H1 (cell line): ENCODE measurements around the gene CDPF1. TPM values are rescaled to one million over a fixed set of nuclear protein-coding genes. Genes with fewer than 3 reads are reported as not detected.

ENCODE experiments used
- CTCF ChIA-PET: fragments of 300-600 bp; sonication (Branson Sonifier 250); formaldehyde crosslinking; loops from one replicate; lab custom pipeline; 2021; ENCODE audit not compliant: partially characterized antibody; lab: Charles Lee
- POLR2A ChIA-PET: fragments of 300-600 bp; sonication (Branson Sonifier 250); formaldehyde crosslinking; loops from one replicate; lab custom pipeline; 2021; ENCODE audit warnings: inconsistent platforms; ENCODE audit not compliant: partially characterized antibody; lab: Charles Lee
- DNase-seq, 2 experiments: peaks; one replicate each; pipeline versions ENCODE4 v3.0.0 to v3.0.0-alpha.2; 2010 to 2022; ENCODE audit warnings: low spot score in 2 of 2, low read depth in 1 of 2, mixed read lengths in 1 of 2
- FAIRE-seq: peaks from 2 replicates; lab custom pipeline; 2011; peaks lifted over from hg19 to GRCh38; lab: Jason Lieb, UNC
- H2AFZ ChIP-seq: 2 replicates; pipeline ENCODE4 v1.8.1; 2012; ENCODE audit warnings: low read length, inconsistent platforms
- H2AK5ac ChIP-seq: 2 replicates; pipeline ENCODE4 v1.6.1; 2013; ENCODE audit warnings: low read depth, low read length
- H2BK120ac ChIP-seq: replicated peaks from 2 replicates; pipeline ENCODE3; 2013; ENCODE audit warnings: low read depth, low read length, inconsistent platforms
- H2BK12ac ChIP-seq: 2 replicates; pipeline ENCODE4 v1.6.1; 2013; ENCODE audit warnings: low read depth, low read length
- H2BK15ac ChIP-seq: 2 replicates; pipeline ENCODE4 v1.6.1; 2013; ENCODE audit warnings: low read length
- H2BK20ac ChIP-seq: 2 replicates; pipeline ENCODE4 v1.6.1; 2013; ENCODE audit warnings: low read length
- H2BK5ac ChIP-seq: 2 replicates; pipeline ENCODE4 v1.6.1; 2013; ENCODE audit warnings: low read depth, low read length
- H3K14ac ChIP-seq: 2 replicates; pipeline ENCODE4 v1.6.1; 2013; ENCODE audit warnings: inconsistent platforms; ENCODE audit not compliant: insufficient read length
- H3K18ac ChIP-seq: 2 replicates; pipeline ENCODE4 v1.6.1; 2013; ENCODE audit warnings: low read length; ENCODE audit errors: extremely low read depth
- H3K23ac ChIP-seq: 2 replicates; pipeline ENCODE4 v1.6.1; 2013; ENCODE audit warnings: inconsistent platforms; ENCODE audit not compliant: insufficient read length
- H3K23me2 ChIP-seq: 2 replicates; pipeline ENCODE4 v1.6.1; 2013; ENCODE audit warnings: low read depth, low read length
- H3K27ac ChIP-seq: 2 replicates; pipeline ENCODE4 v1.6.1; 2011; ENCODE audit warnings: low read depth, low read length, inconsistent platforms
- H3K27me3 ChIP-seq, 4 experiments: replicated peaks in 1 of 4; 1 replicate in 1 of 4; 2 replicates in 3 of 4; pipeline versions ENCODE4 v1.6.1 to v1.8.1; 2011 to 2013; ENCODE audit warnings: low read length in 3 of 4, mild to moderate bottlenecking in 3 of 4, inconsistent platforms in 2 of 4, mixed read lengths in 2 of 4, moderate library complexity in 1 of 4; ENCODE audit not compliant: control insufficient read depth in 3 of 4, insufficient read depth in 3 of 4; ENCODE audit errors: extremely low read depth in 1 of 4
- H3K36me3 ChIP-seq, 4 experiments: 2 replicates each; pipeline versions ENCODE4 v1.6.1 to v1.8.1; 2011 to 2013; ENCODE audit warnings: mild to moderate bottlenecking in 4 of 4, low read length in 3 of 4, moderate library complexity in 2 of 4, control low read depth in 1 of 4, inconsistent platforms in 1 of 4; ENCODE audit not compliant: insufficient read depth in 4 of 4, control insufficient read depth in 2 of 4
- H3K4ac ChIP-seq: replicated peaks from 2 replicates; pipeline ENCODE3; 2013; ENCODE audit warnings: low read length, low read depth, mixed read lengths, inconsistent platforms; ENCODE audit not compliant: insufficient read length
- H3K4me1 ChIP-seq, 4 experiments: replicated peaks in 1 of 4; 1 replicate in 1 of 4; 2 replicates in 3 of 4; pipeline versions ENCODE4 v1.6.1 to v1.8.1; 2011 to 2013; ENCODE audit warnings: low read length in 3 of 4, inconsistent platforms in 2 of 4, mixed read lengths in 1 of 4; ENCODE audit not compliant: insufficient read depth in 4 of 4, control insufficient read depth in 3 of 4
- H3K4me2 ChIP-seq, 2 experiments: 2 replicates each; pipeline versions ENCODE4 v1.6.1 to v1.8.1; 2011 to 2013; ENCODE audit warnings: low read depth in 2 of 2, low read length in 2 of 2, control low read depth in 1 of 2, inconsistent platforms in 1 of 2, mild to moderate bottlenecking in 1 of 2; ENCODE audit not compliant: insufficient read depth in 1 of 2
- H3K4me3 ChIP-seq, 4 experiments: fragments of 200-600, 300-600 bp in 1 of 4; sonication (generic), shearing (Covaris generic), sonication (Bioruptor Twin) in 1 of 4; 2 replicates each; pipeline versions ENCODE4 v1.5.1 to v1.8.1; 2011 to 2016; ENCODE audit warnings: low read length in 4 of 4, low read depth in 3 of 4, control low read depth in 2 of 4, inconsistent platforms in 2 of 4, mild to moderate bottlenecking in 2 of 4, mixed read lengths in 1 of 4, moderate library complexity in 1 of 4; ENCODE audit not compliant: insufficient read depth in 2 of 4; ENCODE audit errors: extremely low read depth in 1 of 4
- H3K56ac ChIP-seq: replicated peaks from 2 replicates; pipeline ENCODE3; 2013; ENCODE audit warnings: low read depth, mild to moderate bottlenecking, mixed read lengths, low read length, inconsistent platforms; ENCODE audit not compliant: insufficient read length
- H3K79me1 ChIP-seq: 2 replicates; pipeline ENCODE4 v1.6.1; 2013; ENCODE audit warnings: low read depth, low read length, control low read depth
- H3K79me2 ChIP-seq, 2 experiments: 2 replicates each; pipeline versions ENCODE4 v1.6.1 to v1.8.1; 2012 to 2013; ENCODE audit warnings: low read length in 2 of 2, mild to moderate bottlenecking in 2 of 2, inconsistent platforms in 1 of 2; ENCODE audit not compliant: insufficient read depth in 2 of 2, control insufficient read depth in 1 of 2
- H3K9ac ChIP-seq, 4 experiments: replicated peaks in 1 of 4; 1 replicate in 1 of 4; 2 replicates in 3 of 4; pipeline versions ENCODE4 v1.6.1 to v1.8.1; 2011 to 2013; ENCODE audit warnings: low read depth in 3 of 4, low read length in 3 of 4, control low read depth in 2 of 4, mild to moderate bottlenecking in 2 of 4, moderate library complexity in 2 of 4, inconsistent platforms in 1 of 4; ENCODE audit errors: extremely low read depth in 1 of 4
- H3K9me3 ChIP-seq, 2 experiments: 2 replicates each; pipeline versions ENCODE4 v1.6.1 to v1.8.1; 2012 to 2013; ENCODE audit warnings: mild to moderate bottlenecking in 2 of 2, moderate library complexity in 2 of 2, control low read depth in 1 of 2, inconsistent platforms in 1 of 2, low read depth in 1 of 2, low read length in 1 of 2, mixed read lengths in 1 of 2; ENCODE audit not compliant: insufficient read depth in 2 of 2
- H4K20me1 ChIP-seq, 2 experiments: replicated peaks in 1 of 2; 2 replicates each; pipeline versions ENCODE3 to v1.8.1; 2011 to 2013; ENCODE audit warnings: inconsistent platforms in 2 of 2, low read length in 2 of 2, mild to moderate bottlenecking in 1 of 2; ENCODE audit not compliant: insufficient read depth in 2 of 2, control insufficient read depth in 1 of 2
- H4K5ac ChIP-seq: 2 replicates; pipeline ENCODE4 v1.6.1; 2013; ENCODE audit warnings: low read length, low read depth, mixed read lengths, inconsistent platforms; ENCODE audit not compliant: insufficient read length
- H4K8ac ChIP-seq: 2 replicates; pipeline ENCODE4 v1.8.0; 2013; ENCODE audit warnings: mild to moderate bottlenecking, moderate library complexity, low read length, inconsistent platforms; ENCODE audit not compliant: insufficient read depth; ENCODE audit errors: extremely low read depth
- H4K91ac ChIP-seq: replicated peaks from 2 replicates; pipeline ENCODE3; 2013; ENCODE audit warnings: low read length, mixed read lengths, inconsistent platforms; ENCODE audit not compliant: insufficient read length
- ATF3 ChIP-seq: IDR thresholded peaks from 2 replicates; pipeline ENCODE4 v1.6.1; 2011; ENCODE audit warnings: low read depth, mild to moderate bottlenecking, low read length; ENCODE audit not compliant: insufficient read depth
- BACH1 ChIP-seq: IDR thresholded peaks from 2 replicates; pipeline ENCODE4 v1.6.1; 2012; ENCODE audit warnings: low read length, improper control_type of control experiment
- FOSL1 ChIP-seq: IDR thresholded peaks from 2 replicates; pipeline ENCODE4 v1.6.1; 2011; ENCODE audit warnings: mild to moderate bottlenecking, low read depth, low read length, moderate library complexity; ENCODE audit not compliant: insufficient read depth
- NANOG ChIP-seq: IDR thresholded peaks from 2 replicates; pipeline ENCODE4 v1.6.1; 2011; ENCODE audit warnings: low read length, low read depth, mild to moderate bottlenecking, inconsistent platforms; ENCODE audit not compliant: insufficient read depth, poor library complexity, severe bottlenecking
- NRF1 ChIP-seq: IDR thresholded peaks from 2 replicates; pipeline ENCODE4 v1.6.1; 2011; ENCODE audit warnings: mild to moderate bottlenecking, low read depth, low read length, improper control_type of control experiment
- POLR2A ChIP-seq, 2 experiments: IDR thresholded peaks; 1 replicate in 1 of 2; 2 replicates in 1 of 2; pipeline ENCODE4 v1.6.1; 2011; ENCODE audit warnings: low read depth in 2 of 2, low read length in 2 of 2, mild to moderate bottlenecking in 2 of 2; ENCODE audit errors: control extremely low read depth in 1 of 2
- SAP30 ChIP-seq: fragments of 300-600 bp; sonication (generic); IDR thresholded peaks from 2 replicates; pipeline ENCODE4 v1.7.1; 2012; ENCODE audit warnings: low read length, moderate library complexity, mild to moderate bottlenecking, inconsistent platforms; ENCODE audit not compliant: insufficient read depth, insufficient replicate concordance
- SRF ChIP-seq: IDR thresholded peaks from 2 replicates; pipeline ENCODE4 v1.6.1; 2011; ENCODE audit warnings: mild to moderate bottlenecking, low read depth, low read length, moderate library complexity
- TAF7 ChIP-seq: optimal IDR thresholded peaks from 2 replicates; pipeline ENCODE3; 2011; ENCODE audit warnings: low read depth, mild to moderate bottlenecking, inconsistent platforms, low read length, moderate library complexity, borderline replicate concordance
- TBP ChIP-seq: IDR thresholded peaks from 2 replicates; pipeline ENCODE4 v1.6.1; 2011; ENCODE audit warnings: low read depth, low read length, improper control_type of control experiment
- YY1 ChIP-seq: IDR thresholded peaks from 2 replicates; pipeline ENCODE4 v1.6.1; 2011; ENCODE audit warnings: low read depth, mild to moderate bottlenecking, low read length
- ZNF274 ChIP-seq: IDR thresholded peaks from 2 replicates; pipeline ENCODE4 v1.7.0; 2012; ENCODE audit warnings: low read length, borderline replicate concordance; ENCODE audit errors: extremely low read depth
- WGBS, 2 experiments: shearing (Covaris generic) in 1 of 2; methylation state at CpG; one replicate each; pipeline versions ENCODE4 v1.1.6 to v1.1.7; 2013 to 2015; ENCODE audit warnings: low lambda C conversion rate in 2 of 2, mixed read lengths in 2 of 2, inconsistent platforms in 1 of 2, low coverage in 1 of 2, missing lambda C conversion rate in 1 of 2; ENCODE audit not compliant: insufficient replicate concordance in 2 of 2, insufficient coverage in 1 of 2, insufficient read length in 1 of 2; ENCODE audit errors: extremely low coverage in 1 of 2, missing lambda C conversion rate in 1 of 2; 5-methylcytosine and 5-hydroxymethylcytosine counted together
- polyA plus RNA-seq, 7 experiments: library from polyadenylated mRNA; depleted of rRNA in 3 of 7; stranded (reverse) in 5 of 7; unstranded in 2 of 7; fragments of >200 nt in 5 of 7; fragments of 200-250 nt in 2 of 7; gene quantifications; 1 replicate in 5 of 7; 2 replicates in 1 of 7; 4 replicates in 1 of 7; pipeline versions ENCODE4 v1.2.1 to v1.2.3, GENCODE V29; 2011 to 2013; ENCODE audit warnings: missing spikeins in 2 of 7, mixed read lengths in 2 of 7
- total RNA-seq: library from RNA; stranded (reverse); fragmentation: NEBNext Ultra II Directional; extraction: Animal tissue kit (Norgen Biotek cat#: 25700); gene quantifications from 2 replicates; pipeline ENCODE4 v1.2.1, GENCODE V29; 2021
- TF ChIP-seq, protein P1 (sequence below): IDR thresholded peaks from 2 replicates; pipeline ENCODE4 v1.6.1; 2011; ENCODE audit warnings: low read length, improper control_type of control experiment

CDPF1 gene
- total and polyA plus RNA-seq, 2 of the 8 experiments (the other 6 are each of a cell fraction or from before 2014, with no cell fraction given): 9.7 to 13.7 TPM

DNA sequence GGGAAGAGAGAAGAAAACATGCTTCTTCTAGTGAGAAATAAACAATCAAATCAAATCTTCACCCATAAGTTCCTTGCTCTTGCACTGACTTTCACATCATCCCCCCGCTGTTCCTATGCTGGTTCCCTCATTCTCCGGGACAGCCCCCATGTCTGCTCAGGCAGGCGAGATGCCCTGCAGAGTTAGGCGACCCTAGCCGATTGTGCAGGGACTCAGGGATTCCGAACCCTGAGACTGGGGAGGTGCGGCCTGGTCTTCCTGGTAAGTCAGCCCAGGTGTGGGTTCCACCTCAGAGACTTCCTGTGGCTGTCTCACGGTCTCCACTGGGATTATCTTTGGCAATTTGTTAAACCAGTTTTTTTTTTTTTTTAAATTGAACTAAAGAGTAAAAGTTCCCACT lies 24.3 kb upstream of the CDPF1 start:
- H2AFZ ChIP-seq: no peak overlapping the region
- H2BK120ac ChIP-seq: no peak overlapping the region
- no peak overlapping the region for H3K4me2 ChIP-seq
- no peak overlapping the region for H2BK20ac ChIP-seq
- peaks cover 0 to 5% of the 10 kb centered on the region in 2 experiments for H4K20me1 ChIP-seq
- no peaks in the 10 kb centered on the region for H3K27me3 ChIP-seq
- H4K8ac ChIP-seq: no peak overlapping the region
- no peak overlapping the region for H2AK5ac ChIP-seq
- no peak overlapping the region for H2BK5ac ChIP-seq
- no peak overlapping the region for H3K4me3 ChIP-seq
- H3K23me2 ChIP-seq: no peaks in the 10 kb centered on the region
- 92% methylated on average over 8 of the region's 8 CpGs; no CpG with 5 or more reads in 1 of the 2 experiments for WGBS, 2 experiments
- no peak overlapping the region for H3K27ac ChIP-seq
- H2BK15ac ChIP-seq: no peak overlapping the region
- H3K23ac ChIP-seq: no peak overlapping the region
- CTCF ChIA-PET: no interaction called here
- H3K4me1 ChIP-seq: no peaks in the 10 kb centered on the region
- no peak overlapping the region for H3K56ac ChIP-seq
- POLR2A ChIA-PET: interaction anchor here (1.0 kb wide), 1 partner anchor 21 kb away, joined by 3 read pairs; no protein-coding TSS in a partner anchor
- H3K4ac ChIP-seq: no peak overlapping the region
- H2BK12ac ChIP-seq: no peak overlapping the region
- no peaks in the 10 kb centered on the region for H3K79me2 ChIP-seq
- H3K9me3 ChIP-seq: no peaks in the 10 kb centered on the region
- H3K36me3 ChIP-seq: peaks cover 6 to 16% (median 12%) of the 10 kb centered on the region in 4 experiments; a peak in 4 of 8 replicates
- H4K5ac ChIP-seq: no peak overlapping the region
- no peaks in the 10 kb centered on the region for H3K79me1 ChIP-seq
- no peak overlapping the region for H3K18ac ChIP-seq
- H3K14ac ChIP-seq: no peak overlapping the region
- FAIRE-seq (no peak), DNase-seq (no peak)
- H4K91ac ChIP-seq: no peak overlapping the region
- no peak overlapping the region for H3K9ac ChIP-seq
- no peak for TF ChIP-seq SRF
- no peak for TF ChIP-seq SAP30
- TF ChIP-seq, protein P1, sequence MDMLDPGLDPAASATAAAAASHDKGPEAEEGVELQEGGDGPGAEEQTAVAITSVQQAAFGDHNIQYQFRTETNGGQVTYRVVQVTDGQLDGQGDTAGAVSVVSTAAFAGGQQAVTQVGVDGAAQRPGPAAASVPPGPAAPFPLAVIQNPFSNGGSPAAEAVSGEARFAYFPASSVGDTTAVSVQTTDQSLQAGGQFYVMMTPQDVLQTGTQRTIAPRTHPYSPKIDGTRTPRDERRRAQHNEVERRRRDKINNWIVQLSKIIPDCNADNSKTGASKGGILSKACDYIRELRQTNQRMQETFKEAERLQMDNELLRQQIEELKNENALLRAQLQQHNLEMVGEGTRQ: no peak
- no peak for TF ChIP-seq FOSL1
- TF ChIP-seq YY1: no peak
- no peak for TF ChIP-seq ATF3
- TF ChIP-seq BACH1: no peak
- TF ChIP-seq TBP: no peak
- TF ChIP-seq NANOG: no peak
- no peak for TF ChIP-seq POLR2A (IDR thresholded peaks at IDR 0.05; ENCODE audit: control extremely low read depth in 1 of 2, low read depth in 2 of 2, low read length in 2 of 2)
- no peak for TF ChIP-seq ZNF274
- TF ChIP-seq TAF7: no peak
- no peak for TF ChIP-seq NRF1
